ENCODE measurements around the gene TSPYL2.

TSPYL2 gene

DNA sequence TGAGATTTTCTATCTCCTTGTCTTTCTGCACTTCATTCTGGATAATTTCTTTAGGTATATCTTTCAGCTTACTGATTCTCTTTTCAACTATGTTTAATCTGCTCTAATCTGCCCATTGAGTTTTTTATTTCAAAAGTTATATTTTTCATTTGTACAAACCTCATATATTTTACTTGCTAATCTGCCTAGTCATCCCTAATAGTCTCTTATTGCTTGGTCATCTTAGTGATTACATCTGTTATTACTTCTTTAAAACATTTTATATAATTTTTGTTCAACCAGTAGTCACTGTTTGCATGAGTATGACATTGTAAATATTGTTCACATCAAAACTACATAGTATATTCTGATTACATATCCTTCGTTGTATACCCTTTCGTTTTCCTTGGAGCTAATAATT, 44.2 kb downstream of the TSPYL2 start:
- DNase-seq, result no peak

DNA sequence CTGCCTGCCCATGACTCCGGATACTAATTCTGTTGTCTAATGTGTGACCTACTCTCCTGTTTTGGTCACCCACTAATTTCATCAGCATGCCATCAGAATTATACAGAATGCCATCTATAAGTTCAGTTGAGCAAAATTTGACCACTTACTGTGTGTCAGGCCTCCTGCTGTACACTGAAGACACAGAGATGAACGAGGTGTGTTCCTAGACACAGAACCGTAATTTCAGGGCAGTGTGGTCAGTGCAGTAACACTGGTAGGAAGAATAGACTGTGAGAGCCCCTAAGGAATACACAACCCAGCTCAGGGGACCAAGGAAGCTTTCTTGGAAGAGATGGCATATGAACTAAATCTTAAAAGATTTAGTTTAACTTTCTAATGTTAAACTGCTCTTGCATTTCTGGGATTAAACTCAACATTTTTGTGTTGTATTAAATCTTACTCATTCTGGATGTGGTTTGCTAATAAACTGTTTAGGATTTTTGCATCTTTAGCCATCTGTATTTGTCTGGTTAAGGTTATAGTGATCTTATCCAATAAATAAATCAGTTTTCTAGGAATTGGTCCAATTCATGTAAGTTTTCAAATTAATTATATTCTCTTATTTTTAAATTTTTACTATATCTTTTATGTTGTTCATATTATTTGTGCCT, 46.1 kb downstream of the TSPYL2 start:
- DNase-seq, result no peak

DNA sequence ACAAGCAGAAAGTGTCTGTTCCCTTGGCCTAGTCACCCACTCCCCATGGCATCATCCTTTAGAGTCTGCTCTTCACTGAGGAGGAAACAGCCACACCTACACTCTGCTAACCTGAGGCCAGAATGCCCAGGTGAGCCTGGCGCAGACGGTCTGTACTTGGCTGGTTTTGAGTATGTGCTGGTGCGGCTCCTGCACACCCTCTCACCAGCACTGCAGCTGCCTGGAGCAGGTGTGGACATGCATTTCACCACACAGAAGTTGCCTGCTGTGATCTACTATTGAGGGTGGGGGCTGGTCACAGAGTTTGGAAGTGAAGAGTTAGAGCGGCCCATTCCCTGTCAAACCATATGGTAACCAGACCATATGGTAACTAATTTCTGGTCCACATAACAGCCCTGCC, 51.2 kb downstream of the TSPYL2 start:
- no peak for DNase-seq

DNA sequence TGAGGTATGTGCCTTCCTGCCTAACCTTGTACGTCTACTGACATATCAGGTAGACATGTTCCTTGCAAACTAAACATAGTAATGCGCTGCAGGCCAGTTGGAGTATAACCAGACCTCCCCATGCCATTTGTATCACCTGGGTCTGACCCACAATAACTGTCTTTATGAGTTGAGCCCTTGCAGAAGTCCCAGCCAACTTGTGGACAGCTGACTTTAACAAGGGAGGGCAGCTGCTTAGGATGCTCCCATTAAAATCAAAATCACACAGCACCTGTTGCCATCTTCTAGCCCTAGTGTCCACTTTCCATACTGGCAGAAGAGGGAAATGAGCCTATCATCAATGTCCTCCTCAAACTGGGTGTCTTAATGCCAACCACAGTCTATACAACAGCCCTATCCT, 53.4 kb downstream of the TSPYL2 start:
- DNase-seq, result no peak

Measured in activated CD4-positive, alpha-beta T cell treated with anti-CD3 and anti-CD28 coated beads, Interleukin-2, amount 50 U/mL, for 1 hour (primary cell).